MCF 10A (cell line): ENCODE data around the gene AHNAK. TPM values are rescaled to one million over a fixed set of nuclear protein-coding genes. Genes with fewer than 3 reads are reported as not detected.

Experiments used
- BruUV-seq: library from RNA; stranded (reverse); fragments of 400-500 nt; replicated peaks from 2 replicates; lab custom pipeline; 2021; lab: Mats Ljungman, UMichigan
- CTCF ChIA-PET: fragments of 300-600 bp; sonication (Branson Sonifier 250); formaldehyde crosslinking; extraction: SDS; loops from one replicate; lab custom pipeline; 2021; ENCODE audit warnings: antibody characterized with exemption, inconsistent platforms; lab: Yijun Ruan, JAX
- POLR2A ChIA-PET: fragments of 300-600, 350-650 bp; sonication (Branson Sonifier 250); formaldehyde crosslinking; extraction: SDS; loops from one replicate; lab custom pipeline; 2020; ENCODE audit warnings: antibody characterized with exemption, inconsistent platforms; lab: Yijun Ruan, JAX
- DNase-seq: peaks from one replicate; pipeline ENCODE4 v3.0.0-alpha.2; 2018; ENCODE audit not compliant: unreplicated experiment
- H3K27ac Mint-ChIP-seq: one replicate; pipeline ENCODE4 v1.8.0; 2022; ENCODE audit warnings: mild to moderate bottlenecking, low read depth, mixed read lengths; ENCODE audit not compliant: unreplicated experiment
- H3K27me3 Mint-ChIP-seq: one replicate; pipeline ENCODE4 v1.8.0; 2022; ENCODE audit warnings: mixed read lengths; ENCODE audit not compliant: insufficient read depth, unreplicated experiment
- H3K36me3 Mint-ChIP-seq: one replicate; pipeline ENCODE4 v1.8.0; 2022; ENCODE audit warnings: mild to moderate bottlenecking, moderate library complexity, mixed read lengths; ENCODE audit not compliant: insufficient read depth, unreplicated experiment
- H3K4me1 Mint-ChIP-seq: one replicate; pipeline ENCODE4 v1.8.0; 2022; ENCODE audit warnings: mixed read lengths; ENCODE audit not compliant: insufficient read depth, unreplicated experiment
- H3K4me3 Mint-ChIP-seq: one replicate; pipeline ENCODE4 v1.8.0; 2022; ENCODE audit warnings: mild to moderate bottlenecking, moderate library complexity, mixed read lengths; ENCODE audit not compliant: unreplicated experiment
- H3K9me3 Mint-ChIP-seq: one replicate; pipeline ENCODE4 v1.8.0; 2022; ENCODE audit warnings: mixed read lengths; ENCODE audit not compliant: unreplicated experiment
- intact Hi-C: fragments of 100-400 bp; cut with micrococcal nuclease; formaldehyde crosslinking; loops from 2 replicates; pipeline ENCODE4 v1.14.1; 2022
- total RNA-seq: library from RNA; stranded (reverse); gene quantifications from 2 replicates; pipeline ENCODE4 v1.2.3, GENCODE V29; 2022
- TF ChIP-seq, protein P1 (sequence below): fragments of 200-600 bp; IDR thresholded peaks from one replicate; pipeline ENCODE4 v1.8.0; 2022; ENCODE audit warnings: antibody characterized with exemption, mild to moderate bottlenecking; ENCODE audit not compliant: unreplicated experiment

The AHNAK gene
- total RNA-seq, 1 experiment from 2014 or later = 429 TPM

GRCh38 chr11:62406034-62406433, 140.6 kb downstream of the AHNAK start:
- CTCF ChIA-PET = interaction anchor here (0.9 kb wide), 2 partner anchors 12 to 13 kb away, joined by 3 to 8 read pairs; no protein-coding TSS in a partner anchor

GRCh38 chr11:62404901-62405300, 141.7 kb downstream of the AHNAK start:
- no TSS peak for BruUV-seq
- no peak for DNase-seq
- intact Hi-C loops = no loop called here
- H3K4me1 Mint-ChIP-seq = no peaks in the 10 kb centered on the region
- no peaks in the 10 kb centered on the region for H3K9me3 Mint-ChIP-seq
- ChIA-PET CTCF (interaction anchor here (0.6 to 1.8 kb wide), 2 partner anchors 9 to 139 kb away, joined by 3 to 8 read pairs; no protein-coding TSS in a partner anchor), POLR2A (no interaction called here)
- no peak overlapping the region for H3K4me3 Mint-ChIP-seq
- no peak overlapping the region for H3K27ac Mint-ChIP-seq
- no peaks in the 10 kb centered on the region for H3K27me3 Mint-ChIP-seq
- TF ChIP-seq, protein P1, sequence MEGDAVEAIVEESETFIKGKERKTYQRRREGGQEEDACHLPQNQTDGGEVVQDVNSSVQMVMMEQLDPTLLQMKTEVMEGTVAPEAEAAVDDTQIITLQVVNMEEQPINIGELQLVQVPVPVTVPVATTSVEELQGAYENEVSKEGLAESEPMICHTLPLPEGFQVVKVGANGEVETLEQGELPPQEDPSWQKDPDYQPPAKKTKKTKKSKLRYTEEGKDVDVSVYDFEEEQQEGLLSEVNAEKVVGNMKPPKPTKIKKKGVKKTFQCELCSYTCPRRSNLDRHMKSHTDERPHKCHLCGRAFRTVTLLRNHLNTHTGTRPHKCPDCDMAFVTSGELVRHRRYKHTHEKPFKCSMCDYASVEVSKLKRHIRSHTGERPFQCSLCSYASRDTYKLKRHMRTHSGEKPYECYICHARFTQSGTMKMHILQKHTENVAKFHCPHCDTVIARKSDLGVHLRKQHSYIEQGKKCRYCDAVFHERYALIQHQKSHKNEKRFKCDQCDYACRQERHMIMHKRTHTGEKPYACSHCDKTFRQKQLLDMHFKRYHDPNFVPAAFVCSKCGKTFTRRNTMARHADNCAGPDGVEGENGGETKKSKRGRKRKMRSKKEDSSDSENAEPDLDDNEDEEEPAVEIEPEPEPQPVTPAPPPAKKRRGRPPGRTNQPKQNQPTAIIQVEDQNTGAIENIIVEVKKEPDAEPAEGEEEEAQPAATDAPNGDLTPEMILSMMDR = no peak
- no peaks in the 10 kb centered on the region for H3K36me3 Mint-ChIP-seq

More at GRCh38 chr11:62406034-62406433, 140.6 kb downstream of the AHNAK start:
- Mint-ChIP-seq H3K36me3 (no peaks in the 10 kb centered on the region), H3K27me3 (no peaks in the 10 kb centered on the region), H3K27ac (no peak overlapping the region), H3K9me3 (no peaks in the 10 kb centered on the region), H3K4me3 (no peak overlapping the region), H3K4me1 (no peaks in the 10 kb centered on the region)
- BruUV-seq = no TSS peak
- intact Hi-C loops = no loop called here
- TF ChIP-seq, protein P1 = no peak
- DNase-seq = no peak
- POLR2A ChIA-PET = interaction anchor here (0.6 kb wide), 2 partner anchors 155 to 207 kb away, joined by 3 read pairs; no protein-coding TSS in a partner anchor

DNA sequence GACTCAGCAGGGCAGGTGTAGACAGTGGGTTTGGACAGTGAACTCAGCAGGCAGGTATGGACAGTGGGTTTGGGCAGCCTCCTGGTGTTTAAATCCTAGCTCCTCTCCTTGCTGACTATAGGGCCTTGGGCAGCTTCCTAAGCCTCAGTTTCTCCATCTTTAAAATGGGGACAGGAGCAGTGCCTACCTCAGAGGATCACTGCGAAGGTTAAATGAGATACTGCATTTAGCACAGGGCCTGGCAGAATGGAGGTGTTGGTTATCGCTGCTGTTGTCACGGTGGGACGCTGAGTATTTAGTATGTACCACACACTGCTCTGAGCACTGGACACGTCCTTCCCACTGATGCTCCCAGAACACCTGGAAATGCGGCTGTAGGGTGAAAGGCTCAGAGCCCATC, 142.2 kb downstream of the AHNAK start:
- CTCF ChIA-PET = interaction anchor here (0.6 to 1.8 kb wide), 3 partner anchors 9 to 139 kb away, joined by 3 to 8 read pairs (median 5); no protein-coding TSS in a partner anchor
- POLR2A ChIA-PET = no interaction called here
- Mint-ChIP-seq H3K4me1 (no peaks in the 10 kb centered on the region), H3K27ac (no peak overlapping the region), H3K4me3 (no peak overlapping the region), H3K36me3 (no peaks in the 10 kb centered on the region), H3K9me3 (no peaks in the 10 kb centered on the region), H3K27me3 (no peaks in the 10 kb centered on the region)
- TF ChIP-seq, protein P1 = no peak
- intact Hi-C loops = no loop called here
- DNase-seq = no peak
- no TSS peak for BruUV-seq

- Mint-ChIP-seq H3K36me3 (no peaks in the 10 kb centered on the region), H3K4me3 (no peak overlapping the region), H3K4me1 (no peaks in the 10 kb centered on the region), H3K9me3 (no peaks in the 10 kb centered on the region), H3K27ac (no peak overlapping the region), H3K27me3 (no peaks in the 10 kb centered on the region)
- TF ChIP-seq, protein P1 = no peak
- BruUV-seq = no TSS peak
- POLR2A ChIA-PET = interaction anchor here (0.8 kb wide), 1 partner anchor 303 kb away, joined by 3 read pairs; no protein-coding TSS in a partner anchor
- intact Hi-C loops = no loop called here
- CTCF ChIA-PET = interaction anchor here (0.5 to 1.8 kb wide), 4 partner anchors 8 to 328 kb away, joined by 3 to 9 read pairs (median 6); no protein-coding TSS in a partner anchor
- DNase-seq = no peak
Measured at GRCh38 chr11:62402960-62403730, 143.5 kb downstream of the AHNAK start.
